Colonic mucosa (tissue), 4 donors: ENCODE results near the gene CISD3. TPM values are rescaled to one million over a fixed set of nuclear protein-coding genes. Genes with fewer than 3 reads are reported as not detected.

Experiments
- DNase-seq: peaks from one replicate; pipeline ENCODE4 v3.0.0-alpha.2; 2020
- H3K27ac ChIP-seq: fragments of 200-600 bp; one replicate; pipeline ENCODE4 v1.8.0; 2021
- H3K27me3 ChIP-seq: fragments of 200-600 bp; one replicate; pipeline ENCODE4 v1.8.0; 2021
- H3K36me3 ChIP-seq: fragments of 200-600 bp; one replicate; pipeline ENCODE4 v1.8.0; 2021
- H3K4me1 ChIP-seq: fragments of 200-600 bp; one replicate; pipeline ENCODE4 v1.8.0; 2021; ENCODE audit warnings: mild to moderate bottlenecking
- H3K4me3 ChIP-seq: fragments of 200-600 bp; one replicate; pipeline ENCODE4 v1.8.0; 2021
- H3K9ac ChIP-seq, 2 donors: one replicate each; pipeline ENCODE4 v1.7.0; 2013; ENCODE audit warnings: control low read depth in 2 of 2, low read depth in 2 of 2, low read length in 2 of 2
- H3K9me3 ChIP-seq: fragments of 200-600 bp; one replicate; pipeline ENCODE4 v1.8.0; 2021
- CTCF ChIP-seq: fragments of 200-600 bp; IDR thresholded peaks from one replicate; pipeline ENCODE4 v1.8.0; 2022; ENCODE audit warnings: antibody characterized with exemption, mild to moderate bottlenecking
- intact Hi-C: fragments of 100-400 bp; cut with DNase I; formaldehyde crosslinking; loops from one replicate; pipeline ENCODE4 v1.14.1; 2022
- total RNA-seq, 2 donors: library from RNA; stranded (reverse); fragmentation: NEBNext Ultra II Directional in 1 of 2; extraction: Animal tissue kit (Norgen Biotek cat#: 25700) in 1 of 2; gene quantifications; one replicate each; pipeline ENCODE4 v1.2.1, GENCODE V29; 2021
- donor health status: healthy.
- donor health status: DM: no; HTN: no; CAD: no.
- donor health status: DM: no; HTN: no; CAD: no.

The CISD3 gene
- total RNA-seq, 2 donors from 2014 or later, result 82.2 to 152 TPM

DNA sequence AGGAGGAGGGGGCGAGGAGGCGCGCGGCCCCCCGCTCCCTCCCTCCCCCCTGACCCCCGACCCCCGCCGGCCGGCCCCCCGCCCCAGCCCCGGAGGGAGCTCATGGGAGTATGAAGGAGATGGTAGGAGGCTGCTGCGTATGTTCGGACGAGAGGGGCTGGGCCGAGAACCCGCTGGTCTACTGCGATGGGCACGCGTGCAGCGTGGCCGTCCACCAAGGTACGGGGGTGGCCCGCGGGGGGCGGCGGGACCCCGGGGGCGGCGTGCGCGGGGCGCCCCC lies 24.7 kb upstream of the CISD3 start:
- Histone ChIP-seq H3K4me1 (peaks cover 6% of the 10 kb centered on the region), H3K9ac (peak overlapping the region; percentile 73 to 93), H3K27ac (peak overlapping the region; percentile 78), H3K36me3 (no peaks in the 10 kb centered on the region), H3K4me3 (peak overlapping the region; percentile 50), H3K27me3 (no peaks in the 10 kb centered on the region), H3K9me3 (no peaks in the 10 kb centered on the region)
- TF ChIP-seq CTCF, result no peak
- intact Hi-C loops, result no loop called here
- DNase-seq, result no peak

- Histone ChIP-seq H3K9ac (peak overlapping the region; percentile 73 to 93), H3K36me3 (no peaks in the 10 kb centered on the region), H3K27ac (peak overlapping the region; percentile 78), H3K9me3 (no peaks in the 10 kb centered on the region), H3K4me1 (peaks cover 6% of the 10 kb centered on the region), H3K27me3 (no peaks in the 10 kb centered on the region), H3K4me3 (peak overlapping the region; percentile 50)
- intact Hi-C loops, result no loop called here
- DNase-seq, result peak; percentile 75
- no peak for TF ChIP-seq CTCF
Observed at GRCh38 chr17:38705803-38706504, 24.2 kb upstream of the CISD3 start.

- Histone ChIP-seq H3K4me3 (peak overlapping the region; percentile 50), H3K27me3 (no peaks in the 10 kb centered on the region), H3K4me1 (no peaks in the 10 kb centered on the region), H3K27ac (peak overlapping the region; percentile 78), H3K36me3 (no peaks in the 10 kb centered on the region), H3K9ac (peak overlapping the region; percentile 73 to 93), H3K9me3 (no peaks in the 10 kb centered on the region)
- TF ChIP-seq CTCF, result no peak
- intact Hi-C loops, result no loop called here
- peak; percentile 57 for DNase-seq
Observed at GRCh38 chr17:38706505-38707216, 23.5 kb upstream of the CISD3 start.

GRCh38 chr17:38707678-38708351 lies 22.3 kb upstream of the CISD3 start:
- Histone ChIP-seq H3K27ac (no peak overlapping the region), H3K4me1 (no peaks in the 10 kb centered on the region), H3K9ac (peak overlapping the region in 1 of 2 donors; percentile 46), H3K4me3 (no peak overlapping the region), H3K9me3 (no peaks in the 10 kb centered on the region), H3K36me3 (no peaks in the 10 kb centered on the region), H3K27me3 (no peaks in the 10 kb centered on the region)
- DNase-seq, result no peak
- TF ChIP-seq CTCF, result no peak
- intact Hi-C loops, result no loop called here

DNA sequence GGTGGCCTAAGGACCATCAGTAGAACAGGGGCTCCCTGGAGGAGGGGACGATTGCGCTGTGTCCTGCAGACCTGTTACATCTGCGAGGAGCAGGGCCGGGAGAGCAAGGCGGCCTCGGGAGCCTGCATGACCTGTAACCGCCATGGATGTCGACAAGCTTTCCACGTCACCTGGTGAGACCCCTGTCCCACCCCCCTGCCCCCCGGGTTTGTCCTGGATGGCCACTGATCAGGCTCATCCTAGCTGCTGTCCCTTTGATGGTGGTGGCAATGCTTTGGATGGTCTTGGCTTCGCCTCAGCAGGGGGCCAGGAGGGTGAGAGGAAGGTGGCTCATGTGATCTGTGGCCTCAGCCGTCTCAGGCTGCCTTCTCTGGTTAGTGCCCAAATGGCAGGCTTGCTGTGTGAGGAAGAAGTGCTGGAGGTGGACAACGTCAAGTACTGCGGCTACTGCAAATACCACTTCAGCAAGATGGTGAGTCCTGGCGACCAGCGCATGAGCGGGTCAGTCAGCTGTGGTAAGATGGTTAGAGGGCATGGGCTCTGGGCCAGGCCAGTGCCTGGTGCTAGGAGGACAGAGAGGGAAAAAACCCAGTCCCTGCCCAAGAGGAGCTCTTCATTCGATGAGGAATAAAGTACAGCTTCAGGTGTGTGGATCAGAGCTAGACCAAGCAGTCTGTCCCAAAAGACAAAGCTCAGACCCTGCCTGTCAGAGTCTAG lies 20.9 kb upstream of the CISD3 start:
- intact Hi-C loops, result no loop called here
- H3K27me3 ChIP-seq, result no peaks in the 10 kb centered on the region
- no peak for DNase-seq
- H3K27ac ChIP-seq, result no peak overlapping the region
- no peak for TF ChIP-seq CTCF
- no peaks in the 10 kb centered on the region for H3K36me3 ChIP-seq
- H3K9me3 ChIP-seq, result no peaks in the 10 kb centered on the region
- no peaks in the 10 kb centered on the region for H3K4me1 ChIP-seq
- no peak overlapping the region for H3K4me3 ChIP-seq
- H3K9ac ChIP-seq, result no peak overlapping the region
